BJ (cell line): ENCODE data around the gene ATP11A. TPM values are rescaled to one million over a fixed set of nuclear protein-coding genes. Genes with fewer than 3 reads are reported as not detected.

ENCODE experiments used
- CTCF ChIA-PET: fragments of 350-600 bp; formaldehyde crosslinking; extraction: SDS; loops from one replicate; lab custom pipeline; 2021; ENCODE audit warnings: antibody characterized with exemption, inconsistent platforms; lab: Yijun Ruan, JAX
- POLR2A ChIA-PET: fragments of 300-600 bp; sonication (Branson Sonifier 250); formaldehyde crosslinking; extraction: SDS; loops from one replicate; lab custom pipeline; 2021; ENCODE audit warnings: antibody characterized with exemption; lab: Charles Lee
- DNase-seq: peaks from one replicate; pipeline ENCODE4 v3.0.0-alpha.2; 2011; ENCODE audit warnings: low read depth
- H3K27me3 ChIP-seq: 2 replicates; pipeline ENCODE4 v1.6.0; 2011; ENCODE audit warnings: low read length; ENCODE audit not compliant: control insufficient read depth, insufficient read depth
- H3K36me3 ChIP-seq: 2 replicates; pipeline ENCODE4 v1.5.1; 2011; ENCODE audit warnings: low read length; ENCODE audit not compliant: control insufficient read depth, insufficient read depth
- H3K4me3 ChIP-seq: 2 replicates; pipeline ENCODE4 v1.5.1; 2011; ENCODE audit warnings: low read depth, mild to moderate bottlenecking, control low read depth, low read length
- polyA plus RNA-seq: library from polyadenylated mRNA; depleted of rRNA; stranded (reverse); fragments of >200 nt; gene quantifications from 2 replicates; pipeline ENCODE4 v1.2.3, GENCODE V29; 2011
- TF ChIP-seq, protein P1 (sequence below): IDR thresholded peaks from 2 replicates; pipeline ENCODE4 v1.5.1; 2011; ENCODE audit warnings: low read depth, mild to moderate bottlenecking, control low read depth, inconsistent platforms, low read length, moderate library complexity; ENCODE audit not compliant: insufficient read depth

Gene ATP11A
- polyA plus RNA-seq, 1 experiment: 1.9 TPM

GRCh38 chr13:112645327-112645914 lies 44.4 kb upstream of the ATP11A start:
- TF ChIP-seq, protein P1, sequence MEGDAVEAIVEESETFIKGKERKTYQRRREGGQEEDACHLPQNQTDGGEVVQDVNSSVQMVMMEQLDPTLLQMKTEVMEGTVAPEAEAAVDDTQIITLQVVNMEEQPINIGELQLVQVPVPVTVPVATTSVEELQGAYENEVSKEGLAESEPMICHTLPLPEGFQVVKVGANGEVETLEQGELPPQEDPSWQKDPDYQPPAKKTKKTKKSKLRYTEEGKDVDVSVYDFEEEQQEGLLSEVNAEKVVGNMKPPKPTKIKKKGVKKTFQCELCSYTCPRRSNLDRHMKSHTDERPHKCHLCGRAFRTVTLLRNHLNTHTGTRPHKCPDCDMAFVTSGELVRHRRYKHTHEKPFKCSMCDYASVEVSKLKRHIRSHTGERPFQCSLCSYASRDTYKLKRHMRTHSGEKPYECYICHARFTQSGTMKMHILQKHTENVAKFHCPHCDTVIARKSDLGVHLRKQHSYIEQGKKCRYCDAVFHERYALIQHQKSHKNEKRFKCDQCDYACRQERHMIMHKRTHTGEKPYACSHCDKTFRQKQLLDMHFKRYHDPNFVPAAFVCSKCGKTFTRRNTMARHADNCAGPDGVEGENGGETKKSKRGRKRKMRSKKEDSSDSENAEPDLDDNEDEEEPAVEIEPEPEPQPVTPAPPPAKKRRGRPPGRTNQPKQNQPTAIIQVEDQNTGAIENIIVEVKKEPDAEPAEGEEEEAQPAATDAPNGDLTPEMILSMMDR: no peak
- no peaks in the 10 kb centered on the region; the same call in 1 of the 2 replicates for H3K27me3 ChIP-seq
- DNase-seq: no peak
- CTCF ChIA-PET: interaction anchor here (0.6 to 2.7 kb wide), 2 partner anchors 49 to 229 kb away, joined by 3 to 14 read pairs; no protein-coding TSS in a partner anchor
- POLR2A ChIA-PET: no interaction called here
- H3K4me3 ChIP-seq: no peak overlapping the region
- no peaks in the 10 kb centered on the region for H3K36me3 ChIP-seq

DNA sequence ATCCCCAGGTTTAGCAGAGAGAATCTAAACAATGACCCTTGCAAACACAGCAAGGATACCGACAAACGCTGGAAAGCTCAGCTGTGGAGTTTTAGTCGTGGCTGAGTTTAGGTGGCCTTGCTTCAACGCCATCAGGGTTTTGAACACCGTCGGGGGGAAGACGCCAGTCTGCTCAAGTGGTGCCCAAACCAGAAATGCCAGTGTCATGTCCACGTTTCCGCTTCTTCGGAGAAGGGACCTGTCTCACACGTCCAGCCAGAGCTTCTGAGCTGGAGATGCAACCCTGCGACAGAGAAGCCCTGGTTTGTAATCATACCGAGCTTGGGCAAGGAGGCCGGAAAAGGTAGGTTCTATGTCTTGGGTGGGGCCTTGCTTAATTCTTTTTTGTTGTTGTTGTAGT lies 42.6 kb upstream of the ATP11A start:
- no peak overlapping the region for H3K4me3 ChIP-seq
- H3K27me3 ChIP-seq: no peaks in the 10 kb centered on the region; the same call in 1 of the 2 replicates
- ChIA-PET CTCF (interaction anchor here (0.8 to 2.7 kb wide), 2 partner anchors 10 to 227 kb away, joined by 3 to 14 read pairs; no protein-coding TSS in a partner anchor), POLR2A (no interaction called here)
- TF ChIP-seq, protein P1: no peak
- DNase-seq: no peak
- no peaks in the 10 kb centered on the region for H3K36me3 ChIP-seq

DNA sequence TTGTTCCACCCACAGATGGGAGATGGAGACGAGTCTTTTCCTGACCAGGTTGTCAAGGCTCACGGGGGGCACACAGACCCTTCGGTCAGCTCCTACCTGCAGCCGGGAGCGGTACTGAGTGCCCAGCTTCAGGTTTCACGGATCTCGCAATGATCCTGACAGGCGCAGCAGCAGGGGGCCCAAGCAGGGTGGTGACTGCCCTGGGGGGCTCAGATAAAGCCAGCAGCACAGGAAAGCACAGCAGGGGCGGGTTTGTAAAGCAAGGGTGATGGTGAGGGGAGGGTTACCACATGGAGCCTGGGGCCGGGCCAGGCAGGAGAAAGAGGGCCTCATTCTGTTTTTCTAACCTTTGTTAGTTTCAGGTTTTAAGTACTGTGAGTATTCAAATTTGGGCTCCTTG lies 41.7 kb upstream of the ATP11A start:
- CTCF ChIA-PET: interaction anchor here (2.7 kb wide), 1 partner anchor 226 kb away, joined by 14 read pairs; no protein-coding TSS in a partner anchor
- no peak for DNase-seq
- Histone ChIP-seq H3K27me3 (peaks cover 2% of the 10 kb centered on the region; the same call in 1 of the 2 replicates), H3K4me3 (no peak overlapping the region), H3K36me3 (no peaks in the 10 kb centered on the region)
- POLR2A ChIA-PET: no interaction called here
- TF ChIP-seq, protein P1: no peak

DNA sequence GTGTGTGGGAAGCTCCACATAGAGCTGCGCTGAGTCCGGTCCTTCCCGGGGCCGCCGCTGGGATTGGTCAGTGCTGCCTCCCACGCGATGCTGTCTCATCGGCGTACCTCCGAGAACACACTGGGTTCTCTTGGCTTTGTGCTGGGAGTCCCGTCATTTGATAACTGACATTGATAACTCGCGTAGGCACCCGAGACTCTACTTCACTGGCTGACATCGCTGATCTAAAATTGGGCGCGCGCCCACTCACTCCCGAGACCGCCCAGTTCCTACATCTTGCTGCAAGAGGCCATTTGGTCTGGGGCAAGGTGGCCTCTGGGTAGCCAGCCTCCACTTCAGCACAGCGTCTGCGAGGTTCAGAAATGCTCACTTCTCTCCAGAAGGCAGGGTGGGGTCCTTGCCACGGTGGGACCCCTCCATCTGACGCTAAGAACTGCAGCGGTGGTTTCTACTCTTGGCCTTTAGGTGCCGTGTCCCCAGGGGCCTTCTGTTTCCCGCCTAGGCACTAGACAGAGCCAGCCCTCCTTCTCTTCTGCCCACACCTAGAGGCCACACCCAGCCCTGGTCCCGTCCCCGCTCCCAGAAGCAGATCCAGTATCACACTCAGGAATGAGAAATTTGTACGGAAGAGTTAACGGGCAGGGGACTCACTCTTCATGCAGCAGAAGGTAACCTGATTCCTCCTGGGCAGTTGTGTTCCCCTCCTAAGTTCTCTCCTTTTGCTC lies 40.7 kb upstream of the ATP11A start:
- DNase-seq: no peak
- CTCF ChIA-PET: interaction anchor here (3.9 kb wide), 1 partner anchor 9 kb away, joined by 23 read pairs; no protein-coding TSS in a partner anchor
- H3K36me3 ChIP-seq: no peaks in the 10 kb centered on the region
- TF ChIP-seq, protein P1: no peak
- no peak overlapping the region for H3K4me3 ChIP-seq
- H3K27me3 ChIP-seq: peaks cover 2% of the 10 kb centered on the region; the same call in 1 of the 2 replicates
- POLR2A ChIA-PET: no interaction called here

DNA sequence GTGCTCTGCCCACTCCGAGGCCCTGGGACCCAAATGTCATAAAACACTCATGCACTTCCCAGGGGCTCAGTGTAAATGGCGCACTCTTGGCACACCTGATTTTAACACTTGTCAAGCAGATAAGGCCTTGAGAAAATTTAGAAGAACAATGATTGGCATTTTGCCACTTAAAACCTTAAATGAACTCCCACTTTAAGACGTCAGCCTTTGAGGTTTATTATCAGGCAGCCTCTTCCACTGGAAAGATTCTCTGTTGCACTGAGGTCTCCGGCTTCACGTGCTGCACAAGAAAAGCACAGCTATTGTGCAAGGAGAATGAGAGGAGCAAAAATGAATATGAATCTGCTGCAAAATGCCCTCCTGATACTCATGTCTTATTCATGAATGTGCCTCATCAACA lies 38.5 kb upstream of the ATP11A start:
- no peak overlapping the region for H3K4me3 ChIP-seq
- no peaks in the 10 kb centered on the region for H3K36me3 ChIP-seq
- CTCF ChIA-PET: interaction anchor here (0.9 to 3.9 kb wide), 4 partner anchors 11 to 223 kb away, joined by 3 to 23 read pairs (median 3); no protein-coding TSS in a partner anchor
- DNase-seq: no peak
- POLR2A ChIA-PET: no interaction called here
- TF ChIP-seq, protein P1: no peak
- peaks cover 2% of the 10 kb centered on the region; the same call in 1 of the 2 replicates for H3K27me3 ChIP-seq
